Psoas muscle (tissue), 8 donors: ENCODE data around the gene ABCA13. TPM values are rescaled to one million over a fixed set of nuclear protein-coding genes. Genes with fewer than 3 reads are reported as not detected.

Experiments
- ATAC-seq, 4 donors: fragments of 200-7000 bp; cut with Tn5 transposase; one replicate each; pipeline ENCODE4 v1.9.1; 2020; ENCODE audit warnings: moderate library complexity in 3 of 4, mild to moderate bottlenecking in 2 of 4
- DNase-seq, 2 donors: peaks; one replicate each; pipeline ENCODE4 v3.0.0-alpha.2; 2020
- H3K27ac ChIP-seq: fragments of 200-600 bp; one replicate; pipeline ENCODE4 v1.8.0; 2022
- H3K27me3 ChIP-seq, 3 donors: fragments of 200-600 bp in 1 of 3; one replicate each; pipeline versions ENCODE4 v1.6.1 to v1.8.0; 2013 to 2022; ENCODE audit warnings: low read length in 2 of 3, mild to moderate bottlenecking in 2 of 3, moderate library complexity in 1 of 3; ENCODE audit not compliant: insufficient read depth in 3 of 3
- H3K36me3 ChIP-seq, 2 donors: fragments of 200-600 bp in 1 of 2; one replicate each; pipeline versions ENCODE4 v1.6.1 to v1.8.0; 2013 to 2022; ENCODE audit warnings: low read depth in 1 of 2, mild to moderate bottlenecking in 1 of 2, moderate library complexity in 1 of 2; ENCODE audit not compliant: insufficient read depth in 1 of 2
- H3K4me1 ChIP-seq: fragments of 200-600 bp; one replicate; pipeline ENCODE4 v1.8.0; 2022
- H3K4me3 ChIP-seq: fragments of 200-600 bp; one replicate; pipeline ENCODE4 v1.8.0; 2022; ENCODE audit warnings: mild to moderate bottlenecking
- H3K9me3 ChIP-seq: fragments of 200-600 bp; one replicate; pipeline ENCODE4 v1.8.0; 2022
- WGBS, 3 donors: extraction: QIAGEN DNeasy Blood & Tissue Kit; methylation state at CpG; one replicate each; pipeline versions ENCODE4 v1.1.6 to v1.1.7; 2013; 5-methylcytosine and 5-hydroxymethylcytosine counted together
- intact Hi-C, 2 donors: fragments of 100-400 bp; cut with DNase I; formaldehyde crosslinking; loops; one replicate each; pipeline versions ENCODE4 v1.11.0 to v1.14.2; 2022
- polyA plus RNA-seq, 3 donors: library from polyadenylated mRNA; stranded (reverse); fragments of 200-250 nt; gene quantifications; one replicate each; pipeline ENCODE4 v1.2.3, GENCODE V29; 2013
- total RNA-seq, 4 donors: library from RNA; stranded (reverse); fragmentation: NEBNext Ultra II Directional in 2 of 4; extraction: Animal tissue kit (Norgen Biotek cat#: 25700) in 2 of 4; gene quantifications; one replicate each; pipeline versions ENCODE4 v1.2.1 to v1.2.4, GENCODE V29; 2021 to 2023
- TF ChIP-seq, protein P1 (sequence below): fragments of 200-600 bp; IDR thresholded peaks from one replicate; pipeline ENCODE4 v1.8.0; 2022; ENCODE audit warnings: antibody characterized with exemption
- donor health status: healthy with polysubstance abuse.
- donor health status: DM: no; HTN: no; CAD: no; lungs with moderate emphysema.
- donor health status: Bipolar disorder and iron deficiency.
- donor health status: healthy.
- donor health status: DM: yes; HTN: yes; CAD: no.
- donor health status: DM: no; HTN: no; CAD: no.
- donor health status: DM: no; HTN: no; CAD: no.
- donor health status: DM: yes; HTN: yes; CAD: no.

ABCA13 gene
- total and polyA plus RNA-seq, 7 donors: 0.06 to 0.12 (median 0.10) TPM; not detected in 4

DNA sequence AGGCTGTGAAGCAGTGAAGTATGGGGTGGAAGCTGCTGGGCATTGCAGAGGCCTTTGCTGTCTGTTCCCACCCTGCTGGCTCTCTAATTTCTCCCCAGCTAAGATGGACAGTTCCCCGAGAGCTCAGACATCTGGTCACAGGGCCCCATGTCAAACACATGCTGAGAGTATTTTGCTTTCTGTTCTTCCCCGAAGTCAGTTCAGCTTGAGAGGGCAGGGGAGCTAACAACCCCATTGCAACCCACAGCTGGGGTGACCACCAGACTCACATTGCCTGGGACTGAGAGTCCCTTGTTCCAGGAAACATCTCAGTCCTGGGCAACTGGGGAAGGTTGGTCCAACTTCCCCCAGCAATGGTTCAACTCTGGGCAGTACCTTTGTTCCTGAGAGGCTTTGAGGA, 52.8 kb downstream of the ABCA13 start:
- no peaks in the 10 kb centered on the region for H3K27me3 ChIP-seq
- WGBS, 3 donors: 39 to 60% (median 50%) methylated on average over 2 of the region's 2 CpGs
- no peak for ATAC-seq

GRCh38 chr7:48225101-48225500, 53.8 kb downstream of the ABCA13 start:
- H3K9me3 ChIP-seq: no peaks in the 10 kb centered on the region
- ATAC-seq (no peak), DNase-seq (no peak)
- TF ChIP-seq, protein P1, sequence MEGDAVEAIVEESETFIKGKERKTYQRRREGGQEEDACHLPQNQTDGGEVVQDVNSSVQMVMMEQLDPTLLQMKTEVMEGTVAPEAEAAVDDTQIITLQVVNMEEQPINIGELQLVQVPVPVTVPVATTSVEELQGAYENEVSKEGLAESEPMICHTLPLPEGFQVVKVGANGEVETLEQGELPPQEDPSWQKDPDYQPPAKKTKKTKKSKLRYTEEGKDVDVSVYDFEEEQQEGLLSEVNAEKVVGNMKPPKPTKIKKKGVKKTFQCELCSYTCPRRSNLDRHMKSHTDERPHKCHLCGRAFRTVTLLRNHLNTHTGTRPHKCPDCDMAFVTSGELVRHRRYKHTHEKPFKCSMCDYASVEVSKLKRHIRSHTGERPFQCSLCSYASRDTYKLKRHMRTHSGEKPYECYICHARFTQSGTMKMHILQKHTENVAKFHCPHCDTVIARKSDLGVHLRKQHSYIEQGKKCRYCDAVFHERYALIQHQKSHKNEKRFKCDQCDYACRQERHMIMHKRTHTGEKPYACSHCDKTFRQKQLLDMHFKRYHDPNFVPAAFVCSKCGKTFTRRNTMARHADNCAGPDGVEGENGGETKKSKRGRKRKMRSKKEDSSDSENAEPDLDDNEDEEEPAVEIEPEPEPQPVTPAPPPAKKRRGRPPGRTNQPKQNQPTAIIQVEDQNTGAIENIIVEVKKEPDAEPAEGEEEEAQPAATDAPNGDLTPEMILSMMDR: no peak
- WGBS, 3 donors: 78 to 92% (median 86%) methylated on average over 4 of the region's 4 CpGs
- intact Hi-C loops: no loop called here
- no peaks in the 10 kb centered on the region for H3K36me3 ChIP-seq
- H3K27me3 ChIP-seq: no peaks in the 10 kb centered on the region
- H3K27ac ChIP-seq: no peak overlapping the region
- no peaks in the 10 kb centered on the region for H3K4me1 ChIP-seq
- no peak overlapping the region for H3K4me3 ChIP-seq

More for the DNA sequence above, 52.8 kb downstream of the ABCA13 start:
- intact Hi-C loops: no loop called here
- Histone ChIP-seq H3K4me1 (no peaks in the 10 kb centered on the region), H3K27ac (no peak overlapping the region), H3K4me3 (no peak overlapping the region), H3K36me3 (no peaks in the 10 kb centered on the region), H3K9me3 (no peaks in the 10 kb centered on the region)
- TF ChIP-seq, protein P1: no peak
- DNase-seq: no peak

DNA sequence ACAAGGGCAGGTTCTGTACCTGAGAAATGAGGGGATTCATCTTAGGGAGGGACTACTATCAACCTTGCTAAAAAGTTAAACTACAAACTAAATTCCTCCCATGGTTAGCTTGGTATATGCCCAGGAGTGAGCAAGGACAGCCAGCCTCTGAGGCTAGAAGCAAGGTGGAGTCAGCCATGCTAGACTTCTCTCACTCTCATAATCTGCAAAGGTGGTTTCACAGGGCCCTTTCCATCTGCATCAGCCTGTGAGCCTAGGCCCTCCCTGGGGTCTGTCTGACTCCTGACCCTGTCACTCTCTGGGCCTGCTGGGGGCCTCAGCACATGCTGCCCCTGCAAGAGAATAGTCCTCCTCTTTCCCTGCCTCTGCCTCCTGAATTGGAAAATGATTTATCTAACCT, 66.1 kb downstream of the ABCA13 start:
- Histone ChIP-seq H3K27me3 (no peaks in the 10 kb centered on the region), H3K9me3 (no peaks in the 10 kb centered on the region), H3K4me1 (no peaks in the 10 kb centered on the region), H3K4me3 (no peak overlapping the region), H3K36me3 (no peaks in the 10 kb centered on the region), H3K27ac (no peak overlapping the region)
- DNase-seq (no peak), ATAC-seq (no peak)
- intact Hi-C loops: no loop called here
- TF ChIP-seq, protein P1: no peak

DNA sequence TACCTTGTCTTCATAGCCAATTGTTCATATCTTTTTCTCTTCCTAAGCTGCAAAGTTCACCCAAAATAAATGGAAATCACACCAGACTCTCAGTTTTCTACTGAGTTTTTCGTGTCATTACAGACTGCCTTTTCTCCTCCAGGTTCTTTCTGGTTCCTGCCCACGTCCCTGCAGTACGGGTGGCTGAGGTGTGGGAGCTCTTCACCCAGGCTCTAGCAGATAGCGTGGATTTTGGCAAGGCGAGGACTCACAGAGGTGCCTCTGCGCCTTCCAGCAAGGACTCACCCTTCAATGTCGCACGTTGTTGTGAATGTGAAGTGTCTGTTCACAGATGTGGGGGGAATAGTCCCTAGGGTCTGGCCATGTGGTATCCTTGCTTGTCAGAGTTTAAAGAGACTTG, 71.6 kb downstream of the ABCA13 start:
- intact Hi-C loops: no loop called here
- H3K4me1 ChIP-seq: no peaks in the 10 kb centered on the region
- no peak overlapping the region for H3K4me3 ChIP-seq
- H3K27me3 ChIP-seq: no peaks in the 10 kb centered on the region
- TF ChIP-seq, protein P1: no peak
- H3K9me3 ChIP-seq: no peaks in the 10 kb centered on the region
- H3K27ac ChIP-seq: no peak overlapping the region
- 61 to 64% (median 63%) methylated on average over 8 of the region's 8 CpGs for WGBS, 3 donors
- DNase-seq: no peak
- no peak for ATAC-seq
- no peaks in the 10 kb centered on the region for H3K36me3 ChIP-seq

DNA sequence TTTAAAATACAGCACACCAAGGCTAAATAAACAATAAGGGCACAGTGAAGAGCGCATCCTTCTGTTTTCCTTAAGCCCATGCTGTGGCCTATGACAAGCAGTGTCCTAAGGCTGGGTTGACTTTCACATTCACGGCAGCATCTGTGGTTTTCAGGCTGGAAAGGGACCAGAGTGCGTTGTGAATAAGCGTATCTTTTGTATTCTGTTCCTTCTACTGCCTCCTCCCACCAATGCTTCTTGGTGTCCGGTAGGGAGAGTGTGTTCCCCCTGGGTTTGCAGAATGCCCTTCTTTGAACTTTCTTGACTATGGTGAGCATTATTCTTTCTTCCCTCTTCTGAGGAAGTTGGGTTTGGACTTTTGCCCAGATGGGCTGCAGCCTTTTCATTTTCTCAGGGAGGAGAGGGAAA, 73.6 kb downstream of the ABCA13 start:
- Histone ChIP-seq H3K27me3 (no peaks in the 10 kb centered on the region), H3K4me1 (no peaks in the 10 kb centered on the region), H3K9me3 (no peaks in the 10 kb centered on the region), H3K36me3 (no peaks in the 10 kb centered on the region), H3K27ac (no peak overlapping the region), H3K4me3 (no peak overlapping the region)
- TF ChIP-seq, protein P1: no peak
- 38 to 42% (median 42%) methylated on average over 5 of the region's 5 CpGs for WGBS, 3 donors
- intact Hi-C loops: no loop called here
- DNase-seq (no peak), ATAC-seq (no peak)
